ENCODE data around the gene RIC1. TPM values are rescaled to one million over a fixed set of nuclear protein-coding genes. Genes with fewer than 3 reads are reported as not detected.

Gene RIC1
- total and polyA plus RNA-seq, 2 of the 8 experiments (the other 6 are each of a cell fraction or from before 2014, with no cell fraction given): 10.7 to 24.5 TPM

DNA sequence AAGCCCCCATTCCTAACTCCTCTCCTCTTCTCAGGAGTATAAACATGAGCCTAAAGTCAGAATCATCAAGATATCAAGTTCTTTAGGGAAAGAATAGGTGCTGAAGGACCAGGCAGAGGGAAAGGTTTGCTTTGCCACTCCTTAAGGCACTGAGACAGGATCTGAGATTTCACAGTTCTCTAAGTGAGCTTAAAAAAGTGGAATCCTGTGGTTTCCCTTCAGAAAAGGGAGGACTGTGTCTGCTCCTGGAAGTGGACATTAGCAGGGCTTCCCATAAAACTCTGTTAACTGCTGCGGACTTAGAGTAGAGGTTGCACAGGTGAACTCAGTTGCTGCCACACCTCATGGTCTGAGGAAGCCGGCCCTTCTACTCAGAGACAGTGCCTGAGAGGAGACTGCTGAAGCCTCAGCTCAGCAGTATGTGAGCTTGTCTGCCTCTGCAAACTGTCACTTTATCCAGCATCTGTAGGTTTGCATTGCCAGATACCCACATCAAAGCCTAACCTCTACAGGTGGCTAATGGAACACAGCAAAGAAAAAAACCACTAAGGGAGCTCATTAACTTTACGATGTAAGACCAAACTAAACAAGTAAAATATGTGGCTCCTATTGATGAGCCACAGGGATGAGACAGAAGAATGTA, 42.9 kb downstream of the RIC1 start:
- no peak for DNase-seq (ENCODE audit: low read depth in 1 of 2, low spot score in 2 of 2)
- TF ChIP-seq, protein P1, sequence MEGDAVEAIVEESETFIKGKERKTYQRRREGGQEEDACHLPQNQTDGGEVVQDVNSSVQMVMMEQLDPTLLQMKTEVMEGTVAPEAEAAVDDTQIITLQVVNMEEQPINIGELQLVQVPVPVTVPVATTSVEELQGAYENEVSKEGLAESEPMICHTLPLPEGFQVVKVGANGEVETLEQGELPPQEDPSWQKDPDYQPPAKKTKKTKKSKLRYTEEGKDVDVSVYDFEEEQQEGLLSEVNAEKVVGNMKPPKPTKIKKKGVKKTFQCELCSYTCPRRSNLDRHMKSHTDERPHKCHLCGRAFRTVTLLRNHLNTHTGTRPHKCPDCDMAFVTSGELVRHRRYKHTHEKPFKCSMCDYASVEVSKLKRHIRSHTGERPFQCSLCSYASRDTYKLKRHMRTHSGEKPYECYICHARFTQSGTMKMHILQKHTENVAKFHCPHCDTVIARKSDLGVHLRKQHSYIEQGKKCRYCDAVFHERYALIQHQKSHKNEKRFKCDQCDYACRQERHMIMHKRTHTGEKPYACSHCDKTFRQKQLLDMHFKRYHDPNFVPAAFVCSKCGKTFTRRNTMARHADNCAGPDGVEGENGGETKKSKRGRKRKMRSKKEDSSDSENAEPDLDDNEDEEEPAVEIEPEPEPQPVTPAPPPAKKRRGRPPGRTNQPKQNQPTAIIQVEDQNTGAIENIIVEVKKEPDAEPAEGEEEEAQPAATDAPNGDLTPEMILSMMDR (IDR thresholded peaks at IDR 0.05; ENCODE audit: control extremely low read depth in 1 of 3, insufficient read depth in 1 of 3, low read depth in 1 of 3, low read length in 3 of 3): no peak
- no peak for TF ChIP-seq SP2 (IDR thresholded peaks at IDR 0.05; ENCODE audit: low read length)
- TF ChIP-seq POU5F1 (IDR thresholded peaks at IDR 0.05; ENCODE audit: low read depth, low read length): no peak
- TF ChIP-seq CHD1 (IDR thresholded peaks at IDR 0.05; ENCODE audit: low read depth, low read length): no peak
- no peak for TF ChIP-seq GABPA (IDR thresholded peaks at IDR 0.05; ENCODE audit: borderline replicate concordance, insufficient read depth, low read length)
- no peak for TF ChIP-seq CBX8 (IDR thresholded peaks at IDR 0.05; ENCODE audit: borderline replicate concordance, low read depth, low read length)
- no peak for TF ChIP-seq GTF2F1 (IDR thresholded peaks at IDR 0.05; ENCODE audit: borderline replicate concordance, low read depth, low read length)
- no peak for TF ChIP-seq SIN3A (conservative IDR thresholded peaks at IDR 0.05 in 1 of 2, IDR thresholded peaks at IDR 0.05 in 1 of 2; ENCODE audit: low read depth in 1 of 2, low read length in 2 of 2)
- TF ChIP-seq BACH1 (IDR thresholded peaks at IDR 0.05; ENCODE audit: low read length): no peak
- Histone ChIP-seq H2AFZ (ENCODE audit: low read length) (no peak overlapping the region), H3K23me2 (ENCODE audit: low read depth, low read length) (no peaks in the 10 kb centered on the region), H3K36me3 (ENCODE audit: control insufficient read depth in 2 of 4, insufficient read depth in 4 of 4, low read length in 3 of 4) (no peaks in the 10 kb centered on the region; a peak in 1 of 8 replicates), H3K4ac (replicated peaks; ENCODE audit: insufficient read length, low read depth, low read length) (no peak overlapping the region), H2BK15ac (ENCODE audit: low read length) (no peak overlapping the region), H3K9ac (replicated peaks in 1 of 4; ENCODE audit: extremely low read depth in 1 of 4, low read depth in 3 of 4, low read length in 3 of 4) (no peak overlapping the region), H2BK20ac (ENCODE audit: low read length) (no peak overlapping the region), H4K5ac (ENCODE audit: insufficient read length, low read depth, low read length) (no peak overlapping the region), H3K4me2 (ENCODE audit: insufficient read depth in 1 of 2, low read depth in 2 of 2, low read length in 2 of 2) (no peak overlapping the region), H4K91ac (replicated peaks; ENCODE audit: insufficient read length, low read length) (no peak overlapping the region), H2BK12ac (ENCODE audit: low read depth, low read length) (no peak overlapping the region), H3K9me3 (ENCODE audit: insufficient read depth in 2 of 2, low read depth in 1 of 2, low read length in 1 of 2) (no peaks in the 10 kb centered on the region), H3K4me3 (ENCODE audit: extremely low read depth in 1 of 4, insufficient read depth in 2 of 4, low read depth in 3 of 4, low read length in 4 of 4) (no peak overlapping the region), H4K20me1 (replicated peaks in 1 of 2; ENCODE audit: control insufficient read depth in 1 of 2, insufficient read depth in 2 of 2, low read length in 2 of 2) (no peaks in the 10 kb centered on the region), H3K79me2 (ENCODE audit: control insufficient read depth in 1 of 2, insufficient read depth in 2 of 2, low read length in 2 of 2) (peaks cover 0 to 44% of the 10 kb centered on the region in 2 experiments; a peak in 2 of 4 replicates), H3K23ac (ENCODE audit: insufficient read length) (no peak overlapping the region), H3K4me1 (replicated peaks in 1 of 4; ENCODE audit: control insufficient read depth in 3 of 4, insufficient read depth in 4 of 4, low read length in 3 of 4) (no peaks in the 10 kb centered on the region), H2BK120ac (replicated peaks; ENCODE audit: low read depth, low read length) (no peak overlapping the region), H3K27me3 (replicated peaks in 1 of 4; ENCODE audit: control insufficient read depth in 3 of 4, extremely low read depth in 1 of 4, insufficient read depth in 3 of 4, low read length in 3 of 4) (no peaks in the 10 kb centered on the region), H3K79me1 (ENCODE audit: low read depth, low read length) (no peaks in the 10 kb centered on the region), H2BK5ac (ENCODE audit: low read depth, low read length) (no peak overlapping the region), H3K56ac (replicated peaks; ENCODE audit: insufficient read length, low read depth, low read length) (no peak overlapping the region), H3K27ac (ENCODE audit: low read depth, low read length) (no peak overlapping the region), H3K14ac (ENCODE audit: insufficient read length) (no peak overlapping the region), H4K8ac (ENCODE audit: extremely low read depth, insufficient read depth, low read length) (no peak overlapping the region), H3K18ac (ENCODE audit: extremely low read depth, low read length) (no peak overlapping the region), H2AK5ac (ENCODE audit: low read depth, low read length) (no peak overlapping the region)
- POLR2A ChIA-PET (ENCODE audit: partially characterized antibody): no interaction called here
- 89% methylated on average over 3 of the region's 3 CpGs; no CpG with 5 or more reads in 1 of the 2 experiments for WGBS, 2 experiments (ENCODE audit: extremely low coverage in 1 of 2, insufficient coverage in 1 of 2, insufficient read length in 1 of 2, insufficient replicate concordance in 2 of 2, low coverage in 1 of 2, low lambda C conversion rate in 2 of 2, missing lambda C conversion rate in 1 of 2)
- CTCF ChIA-PET (ENCODE audit: partially characterized antibody): interaction anchor here (0.6 kb wide), 1 partner anchor 1089 kb away, joined by 3 read pairs; no protein-coding TSS in a partner anchor
- FAIRE-seq: peak; percentile 32
